SU-DHL-6 (cell line): ENCODE data around the gene GPR161.

ENCODE experiments used
- H2AFZ ChIP-seq: fragments of 200-600 bp; sonication (generic); 2 replicates; pipeline ENCODE4 v1.6.1; 2014; ENCODE audit warnings: low read depth, mild to moderate bottlenecking, moderate library complexity, mixed read lengths, antibody characterized with exemption, low read length; ENCODE audit not compliant: severe bottlenecking
- H3F3A ChIP-seq: fragments of 200-600 bp; shearing (Covaris generic); 2 replicates; pipeline ENCODE4 v1.6.0; 2016; ENCODE audit warnings: antibody characterized with exemption, mild to moderate bottlenecking; ENCODE audit not compliant: insufficient read depth
- H3K27ac ChIP-seq: fragments of 200-600 bp; sonication (generic); 2 replicates; pipeline ENCODE4 v1.5.1; 2016; ENCODE audit warnings: low read depth, mild to moderate bottlenecking, low read length, moderate library complexity, mixed read lengths
- H3K27me3 ChIP-seq: fragments of 200-600 bp; sonication (generic), shearing (Covaris generic); 2 replicates; pipeline ENCODE4 v1.6.0; 2014; ENCODE audit warnings: mild to moderate bottlenecking, low read length
- H3K36me3 ChIP-seq: fragments of 200-600 bp; sonication (generic); 2 replicates; pipeline ENCODE4 v1.6.1; 2014; ENCODE audit warnings: mild to moderate bottlenecking, low read length, mixed read lengths
- H3K4me2 ChIP-seq: fragments of 300-600, 200-600 bp; shearing (Covaris generic), sonication (generic); 2 replicates; pipeline ENCODE4 v1.6.0; 2014; ENCODE audit warnings: low read length, low read depth, mild to moderate bottlenecking; ENCODE audit not compliant: poor library complexity, severe bottlenecking
- H3K4me3 ChIP-seq: fragments of 200-600 bp; sonication (generic); 2 replicates; pipeline ENCODE4 v1.5.1; 2014; ENCODE audit warnings: antibody characterized with exemption, low read length, mild to moderate bottlenecking, mixed read lengths; ENCODE audit not compliant: insufficient read depth, poor library complexity, severe bottlenecking
- H3K79me2 ChIP-seq: fragments of 200-600 bp; sonication (generic); 2 replicates; pipeline ENCODE4 v1.6.1; 2014; ENCODE audit warnings: mild to moderate bottlenecking, low read length, moderate library complexity; ENCODE audit not compliant: insufficient read depth
- H3K9ac ChIP-seq: fragments of 200-600 bp; sonication (generic); 2 replicates; pipeline ENCODE4 v1.7.0; 2014; ENCODE audit warnings: mild to moderate bottlenecking, low read length
- H3K9me2 ChIP-seq: fragments of 200-600 bp; sonication (generic); replicated peaks from 2 replicates; pipeline ENCODE4 v1.6.1; 2014; ENCODE audit warnings: low read length; ENCODE audit not compliant: insufficient read depth
- H3K9me3 ChIP-seq: fragments of 200-600 bp; sonication (generic); 2 replicates; pipeline ENCODE4 v1.6.1; 2014; ENCODE audit warnings: low read length, mixed read lengths; ENCODE audit not compliant: insufficient read depth
- H4K20me1 ChIP-seq: fragments of 200-600 bp; sonication (generic); 2 replicates; pipeline ENCODE4 v1.6.1; 2014; ENCODE audit warnings: low read depth, mild to moderate bottlenecking, antibody characterized with exemption, low read length, moderate library complexity, mixed read lengths
- EZH2phosphoT487 ChIP-seq: fragments of 200-600 bp; sonication (generic), shearing (Covaris generic); conservative IDR thresholded peaks from 2 replicates; pipeline ENCODE4 v1.6.1; 2018; ENCODE audit warnings: mild to moderate bottlenecking, antibody characterized with exemption, low read length, moderate library complexity, mixed read lengths
- TF ChIP-seq, protein P1 (sequence below): fragments of 200-600 bp; sonication (generic); IDR thresholded peaks from one replicate; pipeline ENCODE4 v1.5.1; 2017; ENCODE audit warnings: antibody characterized with exemption, mild to moderate bottlenecking, low read length, moderate library complexity; ENCODE audit not compliant: insufficient read depth, poor library complexity, severe bottlenecking

GPR161 gene

DNA sequence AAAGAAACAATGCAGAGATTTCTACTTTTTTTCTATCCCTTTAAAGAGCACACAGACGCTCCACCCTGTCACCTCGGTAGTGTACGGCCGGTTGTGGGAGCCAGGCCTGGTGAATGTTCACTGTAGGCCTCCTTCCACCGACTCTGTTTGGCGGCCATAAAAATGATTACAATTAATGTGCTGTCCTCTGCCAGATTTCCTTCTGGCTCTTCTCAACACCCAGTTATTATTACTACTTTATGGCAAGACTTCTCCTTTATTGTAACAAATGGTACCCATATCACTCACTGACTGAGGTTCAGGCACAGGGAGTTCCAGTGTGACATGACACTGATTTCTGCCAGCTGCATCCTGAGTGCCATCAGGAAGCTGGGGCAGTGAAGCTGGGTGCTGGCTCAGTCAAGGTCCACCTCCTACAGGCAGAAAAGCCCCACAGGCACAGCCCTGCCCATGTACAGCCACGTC lies 37.4 kb downstream of the GPR161 start:
- Histone ChIP-seq H3K9ac (no peak overlapping the region), H3K9me3 (no peaks in the 10 kb centered on the region), H3K9me2 (no peaks in the 10 kb centered on the region), H3K36me3 (no peaks in the 10 kb centered on the region), H3K27me3 (no peaks in the 10 kb centered on the region), H3K4me3 (no peak overlapping the region), H2AFZ (no peak overlapping the region), H3K27ac (no peak overlapping the region), H3K4me2 (no peak overlapping the region), H3K79me2 (no peaks in the 10 kb centered on the region), H4K20me1 (no peaks in the 10 kb centered on the region), H3F3A (no peaks in the 10 kb centered on the region)
- TF ChIP-seq, protein P1, sequence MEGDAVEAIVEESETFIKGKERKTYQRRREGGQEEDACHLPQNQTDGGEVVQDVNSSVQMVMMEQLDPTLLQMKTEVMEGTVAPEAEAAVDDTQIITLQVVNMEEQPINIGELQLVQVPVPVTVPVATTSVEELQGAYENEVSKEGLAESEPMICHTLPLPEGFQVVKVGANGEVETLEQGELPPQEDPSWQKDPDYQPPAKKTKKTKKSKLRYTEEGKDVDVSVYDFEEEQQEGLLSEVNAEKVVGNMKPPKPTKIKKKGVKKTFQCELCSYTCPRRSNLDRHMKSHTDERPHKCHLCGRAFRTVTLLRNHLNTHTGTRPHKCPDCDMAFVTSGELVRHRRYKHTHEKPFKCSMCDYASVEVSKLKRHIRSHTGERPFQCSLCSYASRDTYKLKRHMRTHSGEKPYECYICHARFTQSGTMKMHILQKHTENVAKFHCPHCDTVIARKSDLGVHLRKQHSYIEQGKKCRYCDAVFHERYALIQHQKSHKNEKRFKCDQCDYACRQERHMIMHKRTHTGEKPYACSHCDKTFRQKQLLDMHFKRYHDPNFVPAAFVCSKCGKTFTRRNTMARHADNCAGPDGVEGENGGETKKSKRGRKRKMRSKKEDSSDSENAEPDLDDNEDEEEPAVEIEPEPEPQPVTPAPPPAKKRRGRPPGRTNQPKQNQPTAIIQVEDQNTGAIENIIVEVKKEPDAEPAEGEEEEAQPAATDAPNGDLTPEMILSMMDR, result no peak
- TF ChIP-seq EZH2phosphoT487, result no peak

DNA sequence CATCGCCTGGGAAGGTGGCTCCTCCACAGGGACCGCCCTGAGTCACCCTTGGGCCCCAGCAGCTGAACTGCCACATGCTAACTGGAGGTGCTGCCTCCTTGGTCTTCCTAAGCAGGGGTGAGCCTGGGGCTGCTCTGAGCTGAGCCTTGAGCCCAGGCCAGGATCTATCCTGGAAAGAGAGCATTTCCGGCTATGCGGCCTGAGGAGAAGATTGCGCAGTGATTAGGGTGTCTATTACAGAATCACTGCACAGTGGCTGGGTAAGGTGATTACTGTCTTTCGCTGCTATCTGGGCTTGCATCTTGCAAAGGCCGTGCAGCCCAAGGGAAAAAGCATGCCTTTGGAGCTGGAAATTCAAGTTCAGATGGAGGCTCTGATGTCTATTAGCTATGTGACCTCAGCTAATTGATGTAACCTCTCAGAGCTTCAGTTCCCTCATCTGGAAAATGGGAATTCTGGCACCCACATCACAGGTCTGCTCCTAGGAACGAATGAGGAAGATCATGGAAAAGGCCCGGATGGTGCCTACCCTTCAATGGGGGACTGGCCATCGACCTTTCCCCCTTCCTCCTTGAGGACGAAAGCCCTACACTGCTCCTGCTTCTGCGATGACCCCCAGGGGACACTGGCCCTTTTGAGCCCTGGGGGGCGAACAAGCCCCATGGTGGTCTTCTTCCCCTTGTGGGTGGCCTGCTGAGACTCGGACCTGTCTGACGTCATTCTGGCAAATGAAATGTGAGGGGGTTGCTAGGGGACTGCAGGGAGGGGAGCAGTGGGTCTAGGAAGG lies 38.0 kb downstream of the GPR161 start:
- no peaks in the 10 kb centered on the region for H4K20me1 ChIP-seq
- H2AFZ ChIP-seq, result no peak overlapping the region
- H3K9me3 ChIP-seq, result no peaks in the 10 kb centered on the region
- no peaks in the 10 kb centered on the region for H3K36me3 ChIP-seq
- no peak overlapping the region for H3K27ac ChIP-seq
- H3K9me2 ChIP-seq, result no peaks in the 10 kb centered on the region
- H3K27me3 ChIP-seq, result no peaks in the 10 kb centered on the region
- no peak overlapping the region for H3K9ac ChIP-seq
- no peaks in the 10 kb centered on the region for H3F3A ChIP-seq
- no peaks in the 10 kb centered on the region for H3K79me2 ChIP-seq
- TF ChIP-seq, protein P1, result no peak
- TF ChIP-seq EZH2phosphoT487, result no peak
- no peak overlapping the region for H3K4me2 ChIP-seq
- no peak overlapping the region for H3K4me3 ChIP-seq

DNA sequence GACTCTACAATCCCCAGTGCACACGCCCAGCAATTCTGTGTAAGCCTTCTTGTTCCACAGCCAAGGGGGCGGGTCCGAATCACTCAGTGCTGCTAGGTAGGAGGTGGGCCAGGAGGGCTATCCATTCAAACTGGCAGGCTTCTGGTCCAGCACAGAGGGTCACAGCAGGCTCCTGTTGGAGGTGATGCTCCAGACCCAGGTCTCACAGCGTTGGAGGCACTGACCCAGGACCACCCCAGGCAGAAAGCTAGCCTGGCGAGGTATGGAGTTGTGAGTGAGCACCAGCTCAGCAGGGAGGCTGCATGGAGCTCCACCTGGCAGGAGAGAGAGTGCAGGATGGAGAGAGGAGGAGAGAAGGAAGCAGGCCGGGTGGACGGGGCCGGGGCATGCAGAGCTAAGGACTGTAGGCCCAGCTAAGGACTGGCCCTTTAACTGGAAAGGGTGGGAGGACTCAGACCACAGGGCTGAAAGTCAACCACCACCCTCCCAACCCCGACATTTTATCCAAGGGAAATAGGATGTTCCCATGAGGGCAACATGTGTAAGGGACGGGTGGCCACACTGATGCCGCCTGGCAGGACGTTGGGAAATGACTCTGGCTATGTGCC lies 38.7 kb downstream of the GPR161 start:
- Histone ChIP-seq H3K36me3 (no peaks in the 10 kb centered on the region), H3K9me2 (no peaks in the 10 kb centered on the region), H4K20me1 (no peaks in the 10 kb centered on the region), H3K4me3 (no peak overlapping the region), H2AFZ (no peak overlapping the region), H3K9me3 (no peaks in the 10 kb centered on the region), H3K4me2 (no peak overlapping the region), H3K79me2 (no peaks in the 10 kb centered on the region), H3F3A (no peaks in the 10 kb centered on the region), H3K9ac (no peak overlapping the region), H3K27me3 (no peaks in the 10 kb centered on the region), H3K27ac (no peak overlapping the region)
- TF ChIP-seq EZH2phosphoT487, result no peak
- TF ChIP-seq, protein P1, result no peak
